NT2/D1 (cell line): ENCODE results near the gene DMRT1.

Source experiments
- DNase-seq: peaks from one replicate; pipeline ENCODE4 v3.0.0-alpha.2; 2011; ENCODE audit warnings: low read depth, low spot score
- H3K27me3 ChIP-seq: 2 replicates; pipeline ENCODE4 v1.6.0; 2011; ENCODE audit warnings: mild to moderate bottlenecking; ENCODE audit not compliant: insufficient read length, insufficient read depth
- H3K36me3 ChIP-seq: 2 replicates; pipeline ENCODE4 v1.6.1; 2011; ENCODE audit warnings: mild to moderate bottlenecking, low read length, mixed read lengths; ENCODE audit not compliant: insufficient read depth, insufficient read length
- H3K4me1 ChIP-seq: 2 replicates; pipeline ENCODE4 v1.5.1; 2011; ENCODE audit not compliant: insufficient read depth, insufficient read length
- H3K4me3 ChIP-seq: 2 replicates; pipeline ENCODE4 v1.5.1; 2011; ENCODE audit warnings: low read depth; ENCODE audit not compliant: insufficient read length
- H3K9ac ChIP-seq: 2 replicates; pipeline ENCODE4 v1.6.0; 2011; ENCODE audit warnings: low read depth; ENCODE audit not compliant: insufficient read length
- H3K9me3 ChIP-seq: 2 replicates; pipeline ENCODE4 v1.5.1; 2011; ENCODE audit warnings: mild to moderate bottlenecking, low read length; ENCODE audit not compliant: insufficient read depth
- SUZ12 ChIP-seq: IDR thresholded peaks from 2 replicates; pipeline ENCODE4 v1.6.1; 2011; ENCODE audit not compliant: insufficient read length, insufficient read depth; ENCODE audit errors: extremely low read depth
- YY1 ChIP-seq: IDR thresholded peaks from 2 replicates; pipeline ENCODE4 v1.6.1; 2011; ENCODE audit not compliant: insufficient read length, insufficient read depth
- ZNF274 ChIP-seq: IDR thresholded peaks from 2 replicates; pipeline ENCODE4 v1.6.1; 2011; ENCODE audit warnings: mild to moderate bottlenecking, low read depth, low read length

The DMRT1 gene

DNA sequence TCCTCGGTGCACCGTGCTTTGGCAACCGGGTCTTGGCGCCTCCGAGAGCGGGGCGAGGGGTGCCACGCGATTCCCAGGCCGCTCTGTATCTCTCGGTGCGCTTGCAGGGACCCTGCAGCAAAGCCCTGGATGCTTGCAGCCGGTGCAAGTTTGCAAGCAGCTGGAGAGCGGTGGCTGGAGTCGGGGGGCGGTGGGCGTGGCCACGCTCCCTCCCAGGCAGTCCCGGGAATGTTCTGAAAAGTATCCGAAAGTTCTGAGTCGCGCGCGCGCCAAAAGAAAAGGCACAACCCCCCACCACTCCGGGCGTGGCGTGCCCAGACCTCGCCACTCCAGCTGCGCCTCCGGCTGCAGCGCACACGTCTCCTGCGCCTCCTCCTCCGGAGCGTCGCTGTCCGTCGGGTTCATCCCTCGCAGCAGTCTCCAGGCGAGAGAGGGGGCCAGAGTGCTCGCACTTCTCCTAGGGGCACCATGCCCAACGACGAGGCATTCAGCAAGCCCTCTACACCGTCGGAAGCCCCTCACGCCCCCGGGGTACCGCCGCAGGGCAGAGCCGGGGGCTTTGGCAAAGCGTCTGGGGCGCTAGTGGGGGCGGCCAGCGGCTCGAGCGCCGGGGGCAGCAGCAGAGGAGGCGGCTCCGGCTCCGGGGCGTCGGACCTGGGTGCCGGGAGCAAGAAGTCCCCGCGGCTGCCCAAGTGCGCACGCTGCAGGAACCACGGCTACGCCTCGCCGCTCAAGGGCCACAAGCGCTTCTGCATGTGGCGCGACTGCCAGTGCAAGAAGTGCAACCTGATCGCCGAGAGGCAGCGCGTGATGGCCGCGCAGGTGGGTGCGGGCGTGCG lies at the start of gene DMRT1:
DMRT1 (plus strand) TSS at position 327 of the 839 bp plus-strand sequence; CDS start at position 469, 142 bp downstream.
- Histone ChIP-seq H3K27me3 (peaks cover 91% of the 10 kb centered on the region), H3K9me3 (no peaks in the 10 kb centered on the region; the same call in 1 of the 2 replicates), H3K9ac (peak within 1 kb of the TSS; percentile 32), H3K36me3 (no peaks in the 10 kb centered on the region), H3K4me3 (peak within 1 kb of the TSS; percentile 47), H3K4me1 (peaks cover 9% of the 10 kb centered on the region)
- TF ChIP-seq SUZ12 (peak; percentile 88), ZNF274 (no peak)
- DNase-seq, result no peak

DNA sequence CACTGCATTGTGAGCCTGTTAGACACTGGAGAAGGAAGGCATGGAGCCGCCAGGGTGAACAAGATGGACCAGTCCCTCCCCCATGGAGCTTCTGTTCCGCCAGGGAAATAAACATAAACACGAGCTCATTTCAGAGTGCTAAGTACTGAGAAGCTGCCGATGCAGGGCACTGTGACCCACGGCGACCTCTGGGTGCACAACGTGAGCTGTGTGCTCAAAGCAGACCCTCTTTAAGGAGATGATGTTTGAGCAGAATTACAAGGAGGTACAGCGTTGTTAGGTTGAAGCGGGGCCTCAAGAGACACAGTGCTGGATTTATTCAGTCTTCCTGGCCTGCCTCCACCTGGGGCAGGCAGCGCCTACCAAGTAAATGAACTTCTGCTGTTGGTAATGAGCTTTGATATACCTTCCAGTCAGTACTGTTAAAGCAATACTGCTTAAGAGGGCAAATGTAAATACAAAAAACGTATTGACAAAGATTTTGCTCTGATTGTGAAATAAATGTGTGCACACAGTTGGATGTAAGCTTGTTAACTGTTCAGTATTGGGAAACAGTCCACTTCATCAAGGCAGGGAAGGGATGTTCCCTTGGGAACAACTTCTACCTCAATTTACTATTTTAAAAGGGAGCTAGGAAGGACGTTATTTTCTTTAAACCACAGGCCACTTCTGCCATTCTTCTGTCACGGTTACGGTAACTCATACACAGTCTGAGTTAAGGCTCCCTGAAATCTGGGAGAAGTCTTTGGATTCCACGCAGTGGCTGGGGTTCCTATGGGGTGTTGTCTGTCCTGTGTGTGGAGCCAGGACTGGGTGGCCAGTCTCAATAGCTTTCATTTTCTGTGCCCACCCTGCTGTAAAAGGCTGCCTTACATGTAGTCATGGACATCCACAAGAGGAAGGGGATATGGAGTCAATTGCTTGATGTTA lies 48.9 kb upstream of the DMRT1 start:
- TF ChIP-seq YY1 (no peak), ZNF274 (no peak), SUZ12 (no peak)
- no peaks in the 10 kb centered on the region for H3K36me3 ChIP-seq
- no peak for DNase-seq
- H3K4me1 ChIP-seq, result no peaks in the 10 kb centered on the region
- H3K27me3 ChIP-seq, result no peaks in the 10 kb centered on the region
- no peak overlapping the region for H3K9ac ChIP-seq
- no peak overlapping the region for H3K4me3 ChIP-seq
- no peaks in the 10 kb centered on the region for H3K9me3 ChIP-seq

DNA sequence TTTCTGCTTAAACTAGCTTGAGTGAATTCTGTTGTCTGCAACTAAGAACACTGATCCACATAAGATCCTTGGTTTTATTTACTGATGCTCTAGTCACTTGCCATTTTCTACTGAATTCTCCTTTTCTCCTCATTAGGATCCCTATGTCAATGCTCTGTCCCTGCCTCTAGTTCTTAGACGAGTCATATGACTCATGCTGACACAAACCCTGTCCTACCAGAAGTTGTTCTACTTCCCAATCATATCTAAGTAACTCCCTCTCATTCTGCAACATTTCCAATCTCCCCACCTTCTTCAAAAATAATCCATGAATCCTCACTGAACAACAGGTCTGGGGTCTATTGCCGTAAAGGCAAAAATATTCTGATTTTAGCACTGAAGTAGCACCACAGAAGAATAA lies 47.1 kb upstream of the DMRT1 start:
- H3K27me3 ChIP-seq, result no peaks in the 10 kb centered on the region
- TF ChIP-seq ZNF274 (no peak), YY1 (no peak), SUZ12 (no peak)
- H3K9me3 ChIP-seq, result no peaks in the 10 kb centered on the region
- H3K4me1 ChIP-seq, result no peaks in the 10 kb centered on the region
- DNase-seq, result no peak
- no peak overlapping the region for H3K4me3 ChIP-seq
- no peak overlapping the region for H3K9ac ChIP-seq
- H3K36me3 ChIP-seq, result no peaks in the 10 kb centered on the region

DNA sequence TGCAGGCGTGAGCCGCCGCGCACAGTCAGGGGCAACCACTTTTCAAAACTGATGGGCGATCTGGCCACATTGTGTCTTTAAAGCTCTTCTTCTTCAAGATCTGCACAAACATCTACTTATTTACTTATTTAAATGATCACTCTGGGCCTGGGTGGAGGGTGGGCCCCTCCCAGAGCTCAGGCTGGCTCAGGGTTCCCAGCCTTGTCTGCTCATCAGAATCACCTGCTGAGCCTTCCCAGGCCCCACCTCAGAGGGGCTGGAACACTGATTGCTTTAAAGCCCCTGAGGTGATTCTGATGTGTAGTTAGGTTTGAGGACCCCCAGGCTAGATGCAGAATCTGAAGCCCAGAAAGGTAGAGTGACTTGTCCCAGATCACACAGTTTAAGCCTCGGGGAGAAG lies 45.6 kb upstream of the DMRT1 start:
- Histone ChIP-seq H3K9me3 (no peaks in the 10 kb centered on the region), H3K27me3 (no peaks in the 10 kb centered on the region), H3K36me3 (no peaks in the 10 kb centered on the region), H3K4me3 (no peak overlapping the region), H3K9ac (no peak overlapping the region), H3K4me1 (no peaks in the 10 kb centered on the region)
- TF ChIP-seq YY1 (no peak), SUZ12 (no peak)
- DNase-seq, result no peak

DNA sequence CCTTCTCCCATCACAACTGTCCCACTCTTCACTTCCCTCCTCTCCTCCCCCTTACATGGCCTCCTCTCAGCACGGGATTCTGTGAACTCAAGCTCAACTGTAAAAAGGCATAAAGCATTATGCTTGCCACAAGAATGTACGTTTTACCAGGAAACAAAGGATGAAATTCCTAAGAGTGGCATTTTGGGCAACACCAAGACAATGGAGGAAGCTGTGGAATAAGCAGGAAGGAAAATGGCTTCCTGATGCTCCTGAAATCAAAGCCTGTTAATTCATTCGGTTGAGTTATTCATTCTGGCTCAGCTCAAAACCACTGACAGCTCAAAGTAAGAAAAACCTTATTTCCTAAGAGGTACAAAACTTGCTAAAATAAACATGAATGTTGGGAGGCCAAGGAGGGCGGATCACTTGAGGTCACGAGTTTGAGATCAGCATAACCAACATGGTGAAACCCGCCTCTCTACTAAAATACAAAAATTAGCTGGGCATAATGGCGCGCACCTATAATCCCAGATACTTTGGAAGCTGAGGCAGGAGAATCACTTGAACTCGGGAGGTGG lies 40.8 kb upstream of the DMRT1 start:
- no peak for DNase-seq
- Histone ChIP-seq H3K9ac (no peak overlapping the region), H3K4me1 (no peaks in the 10 kb centered on the region), H3K9me3 (no peaks in the 10 kb centered on the region), H3K36me3 (no peaks in the 10 kb centered on the region), H3K27me3 (no peaks in the 10 kb centered on the region), H3K4me3 (no peak overlapping the region)
- TF ChIP-seq YY1, result no peak
- TF ChIP-seq SUZ12, result no peak
- TF ChIP-seq ZNF274, result no peak

DNA sequence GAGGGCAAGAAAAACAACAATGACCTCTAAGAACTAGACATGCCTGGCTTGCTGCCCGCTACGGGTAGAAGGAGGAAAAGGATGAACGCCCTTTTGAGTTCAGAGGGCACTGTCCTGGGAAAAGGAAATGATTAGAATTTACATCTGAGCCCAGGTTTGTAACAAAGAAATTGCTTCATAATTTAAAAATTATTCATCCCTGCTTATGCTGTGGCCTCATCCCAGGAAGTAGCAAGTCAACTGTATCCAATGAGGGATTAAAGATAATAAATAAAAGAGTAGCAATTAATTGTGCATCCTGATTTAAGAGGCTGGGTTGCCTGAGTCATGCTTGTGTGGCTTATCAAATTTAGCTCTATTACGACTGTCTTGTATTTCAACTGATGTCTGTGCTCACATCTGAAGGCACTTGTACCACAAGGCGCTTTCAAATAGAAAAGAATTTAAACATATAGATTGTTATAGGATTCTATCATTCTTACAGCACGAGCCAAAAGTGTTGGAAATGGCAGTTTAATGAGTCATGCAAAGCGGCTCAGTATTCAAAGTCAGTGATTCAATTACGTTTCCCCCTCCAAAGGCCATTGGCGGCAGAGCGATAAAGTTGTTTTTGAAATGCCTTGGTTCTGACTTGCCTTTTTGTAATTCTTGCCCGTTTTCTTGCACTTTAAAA lies 40.0 kb upstream of the DMRT1 start:
- Histone ChIP-seq H3K9ac (no peak overlapping the region), H3K36me3 (no peaks in the 10 kb centered on the region), H3K27me3 (no peaks in the 10 kb centered on the region), H3K4me1 (no peaks in the 10 kb centered on the region), H3K9me3 (no peaks in the 10 kb centered on the region), H3K4me3 (no peak overlapping the region)
- TF ChIP-seq YY1 (no peak), SUZ12 (no peak), ZNF274 (no peak)
- DNase-seq, result no peak

DNA sequence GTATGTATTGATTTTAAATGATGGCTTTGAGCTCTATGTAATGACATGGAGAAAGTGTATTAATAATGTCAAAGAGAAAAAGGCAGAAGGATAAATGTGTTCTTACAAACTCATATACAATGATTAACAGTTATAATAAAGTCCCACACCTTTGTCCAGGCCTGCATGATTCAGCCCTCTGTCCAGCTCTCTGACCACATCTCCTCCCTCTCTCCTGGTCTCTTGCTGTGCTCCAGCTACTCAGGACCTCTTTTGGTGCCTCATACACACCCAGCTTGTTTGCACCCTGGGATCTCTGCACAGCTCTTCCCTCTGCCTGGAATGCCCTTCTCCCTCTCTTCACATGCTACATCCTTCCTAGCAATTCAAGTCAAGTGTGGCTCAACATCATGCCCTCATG lies 37.5 kb upstream of the DMRT1 start:
- no peak for TF ChIP-seq YY1
- no peak for TF ChIP-seq ZNF274
- no peak for TF ChIP-seq SUZ12
- Histone ChIP-seq H3K36me3 (no peaks in the 10 kb centered on the region), H3K4me1 (no peaks in the 10 kb centered on the region), H3K27me3 (no peaks in the 10 kb centered on the region), H3K4me3 (no peak overlapping the region), H3K9me3 (no peaks in the 10 kb centered on the region), H3K9ac (no peak overlapping the region)
- no peak for DNase-seq
